Measurements from ENCODE around the gene TBL1XR1. TPM values are rescaled to one million over a fixed set of nuclear protein-coding genes. Genes with fewer than 3 reads are reported as not detected.

The TBL1XR1 gene
- total RNA-seq, 1 donor from 2014 or later: 153 TPM

DNA sequence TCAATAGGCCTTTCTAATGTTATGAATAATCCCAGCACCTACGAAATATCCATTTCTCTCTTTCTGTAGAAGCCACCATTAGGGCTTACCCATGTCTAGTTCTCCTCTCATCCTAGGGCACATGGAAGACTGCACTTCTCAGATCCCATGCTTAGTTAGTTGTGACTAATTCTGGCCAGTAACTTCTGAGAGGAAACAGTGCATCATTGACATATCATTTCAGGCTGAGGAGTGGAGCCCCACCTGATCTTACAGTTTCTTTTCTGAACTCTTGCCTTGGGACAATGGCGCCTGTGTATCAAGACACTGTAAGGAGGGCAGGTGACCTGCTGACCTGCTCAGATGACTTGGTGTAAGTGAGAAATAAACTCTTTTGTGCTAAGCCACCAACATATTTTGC is 39.4 kb upstream of the TBL1XR1 start:
- no peak for DNase-seq (ENCODE audit: low read depth, low spot score)
- Mint-ChIP-seq H3K36me3 (ENCODE audit: low read depth) (no peaks in the 10 kb centered on the region), H3K4me1 (peaks cover 6% of the 10 kb centered on the region), H3K9me3 (peaks cover 2% of the 10 kb centered on the region), H3K4me3 (no peak overlapping the region), H3K27me3 (ENCODE audit: low read depth) (no peaks in the 10 kb centered on the region), H3K27ac (ENCODE audit: unreplicated experiment) (peak overlapping the region; percentile 38)
- TF ChIP-seq, protein P1, sequence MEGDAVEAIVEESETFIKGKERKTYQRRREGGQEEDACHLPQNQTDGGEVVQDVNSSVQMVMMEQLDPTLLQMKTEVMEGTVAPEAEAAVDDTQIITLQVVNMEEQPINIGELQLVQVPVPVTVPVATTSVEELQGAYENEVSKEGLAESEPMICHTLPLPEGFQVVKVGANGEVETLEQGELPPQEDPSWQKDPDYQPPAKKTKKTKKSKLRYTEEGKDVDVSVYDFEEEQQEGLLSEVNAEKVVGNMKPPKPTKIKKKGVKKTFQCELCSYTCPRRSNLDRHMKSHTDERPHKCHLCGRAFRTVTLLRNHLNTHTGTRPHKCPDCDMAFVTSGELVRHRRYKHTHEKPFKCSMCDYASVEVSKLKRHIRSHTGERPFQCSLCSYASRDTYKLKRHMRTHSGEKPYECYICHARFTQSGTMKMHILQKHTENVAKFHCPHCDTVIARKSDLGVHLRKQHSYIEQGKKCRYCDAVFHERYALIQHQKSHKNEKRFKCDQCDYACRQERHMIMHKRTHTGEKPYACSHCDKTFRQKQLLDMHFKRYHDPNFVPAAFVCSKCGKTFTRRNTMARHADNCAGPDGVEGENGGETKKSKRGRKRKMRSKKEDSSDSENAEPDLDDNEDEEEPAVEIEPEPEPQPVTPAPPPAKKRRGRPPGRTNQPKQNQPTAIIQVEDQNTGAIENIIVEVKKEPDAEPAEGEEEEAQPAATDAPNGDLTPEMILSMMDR (conservative IDR thresholded peaks at IDR 0.05): no peak

DNA sequence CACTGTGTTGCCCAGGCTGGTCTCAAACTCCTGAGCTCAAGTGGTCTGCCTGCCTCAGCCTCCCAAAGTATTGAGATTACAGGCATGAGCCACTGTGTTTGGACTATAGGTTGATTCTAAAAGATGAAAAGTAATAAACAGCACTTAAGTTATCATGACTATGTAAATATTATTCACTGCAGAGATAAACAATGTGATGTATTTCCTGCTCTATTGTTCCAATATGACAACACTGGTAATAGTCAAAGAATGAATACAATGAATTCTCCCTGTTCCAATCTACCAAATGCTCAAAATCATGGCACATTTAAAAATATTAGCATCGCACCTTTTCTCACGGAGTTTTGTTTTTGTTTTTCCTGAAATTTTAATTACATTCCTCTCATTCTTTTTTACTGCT is 36.8 kb upstream of the TBL1XR1 start:
- Mint-ChIP-seq H3K4me1 (peaks cover 17% of the 10 kb centered on the region), H3K36me3 (ENCODE audit: low read depth) (peaks cover 7% of the 10 kb centered on the region), H3K27ac (ENCODE audit: unreplicated experiment) (no peak overlapping the region), H3K27me3 (ENCODE audit: low read depth) (no peaks in the 10 kb centered on the region), H3K9me3 (peaks cover 5% of the 10 kb centered on the region), H3K4me3 (no peak overlapping the region)
- TF ChIP-seq, protein P1 (conservative IDR thresholded peaks at IDR 0.05): no peak
- no peak for DNase-seq (ENCODE audit: low read depth, low spot score)

GRCh38 chr3:177231242-177231641 is 34.0 kb upstream of the TBL1XR1 start:
- TF ChIP-seq, protein P1 (conservative IDR thresholded peaks at IDR 0.05): no peak
- Mint-ChIP-seq H3K4me1 (peaks cover 12% of the 10 kb centered on the region), H3K27ac (ENCODE audit: unreplicated experiment) (no peak overlapping the region), H3K4me3 (no peak overlapping the region), H3K36me3 (ENCODE audit: low read depth) (peaks cover 7% of the 10 kb centered on the region), H3K27me3 (ENCODE audit: low read depth) (no peaks in the 10 kb centered on the region), H3K9me3 (peaks cover 3% of the 10 kb centered on the region)
- no peak for DNase-seq (ENCODE audit: low read depth, low spot score)

- H3K36me3 Mint-ChIP-seq (ENCODE audit: low read depth): peaks cover 7% of the 10 kb centered on the region
- no peak overlapping the region for H3K4me3 Mint-ChIP-seq
- H3K27me3 Mint-ChIP-seq (ENCODE audit: low read depth): no peaks in the 10 kb centered on the region
Observed at GRCh38 chr3:177230641-177231040, 33.4 kb upstream of the TBL1XR1 start.

DNA sequence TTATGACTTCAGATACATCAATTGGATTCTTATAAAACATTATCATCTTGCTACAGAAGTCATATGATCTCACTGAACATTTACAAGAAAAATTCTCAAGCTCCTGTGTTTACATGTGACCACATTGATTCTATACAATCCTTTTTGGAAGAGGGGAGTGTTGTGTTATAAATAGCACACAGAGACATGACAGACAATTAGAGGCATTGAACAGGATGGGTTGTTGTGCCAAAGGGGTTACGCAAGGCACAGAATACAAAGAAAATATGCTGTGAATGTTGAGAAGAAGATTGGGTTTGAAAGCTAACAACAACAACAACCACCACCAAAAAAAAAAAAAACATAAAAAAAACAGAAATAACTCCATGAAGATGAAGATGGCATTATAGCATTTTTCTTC is 32.5 kb upstream of the TBL1XR1 start:
- no peak for DNase-seq (ENCODE audit: low read depth, low spot score)
- H3K4me1 Mint-ChIP-seq: peaks cover 12% of the 10 kb centered on the region
- TF ChIP-seq, protein P1 (conservative IDR thresholded peaks at IDR 0.05): no peak
- H3K36me3 Mint-ChIP-seq (ENCODE audit: low read depth): peaks cover 7% of the 10 kb centered on the region
- peak overlapping the region; percentile 4 for H3K4me3 Mint-ChIP-seq
- peaks cover 3% of the 10 kb centered on the region for H3K9me3 Mint-ChIP-seq
- H3K27ac Mint-ChIP-seq (ENCODE audit: unreplicated experiment): no peak overlapping the region
- no peaks in the 10 kb centered on the region for H3K27me3 Mint-ChIP-seq (ENCODE audit: low read depth)

More at GRCh38 chr3:177230641-177231040, 33.4 kb upstream of the TBL1XR1 start:
- H3K9me3 Mint-ChIP-seq: peaks cover 3% of the 10 kb centered on the region
- no peak for DNase-seq (ENCODE audit: low read depth, low spot score)
- peaks cover 12% of the 10 kb centered on the region for H3K4me1 Mint-ChIP-seq
- peak overlapping the region; percentile 2 for H3K27ac Mint-ChIP-seq (ENCODE audit: unreplicated experiment)
- TF ChIP-seq, protein P1 (conservative IDR thresholded peaks at IDR 0.05): no peak

Data from neural crest cell (in vitro differentiated cells).